K562 (cell line): ENCODE measurements around the gene PCED1B. TPM values are rescaled to one million over a fixed set of nuclear protein-coding genes. Genes with fewer than 3 reads are reported as not detected.
A peak's percentile ranks its signal among the peaks of the same experiment; 100 is the strongest.

Source experiments
- LEF1 ChIP-seq: fragments of 450-650 bp; IDR thresholded peaks from 2 replicates; pipeline ENCODE4 v1.6.1; 2016; ENCODE audit warnings: mild to moderate bottlenecking
- MXI1 ChIP-seq: IDR thresholded peaks from 2 replicates; pipeline ENCODE4 v1.6.1; 2011; ENCODE audit warnings: low read depth, mild to moderate bottlenecking, improper control_type of control experiment, low read length
- ZNF354B ChIP-seq: fragments of 250-450 bp; sonication (Bioruptor Pico); IDR thresholded peaks from 2 replicates; pipeline ENCODE4 v1.4.0; 2020
- ZNF77 ChIP-seq: fragments of 250-450 bp; sonication (Bioruptor Pico); IDR thresholded peaks from 2 replicates; pipeline ENCODE4 v1.5.0; 2020
- polyA plus RNA-seq, 8 experiments: library from polyadenylated mRNA; depleted of rRNA in 4 of 8; stranded (reverse) in 5 of 8; unstranded in 3 of 8; fragments of >200 nt; fragmentation: Nextera tagmentation in 2 of 8; fragmentation: Illumina TruSeq in 1 of 8; extraction: Ambion mirVana in 2 of 8; extraction: Trizol in 1 of 8; gene quantifications; 2 replicates each; pipeline versions ENCODE4 v1.2.1 to v1.2.3, GENCODE V29; 2011 to 2014; ENCODE audit warnings: inconsistent platforms in 1 of 8, missing spikeins in 1 of 8
- total RNA-seq, 7 experiments: library from RNA; depleted of rRNA in 6 of 7; stranded (reverse); fragments of >200 nt in 6 of 7; fragmentation: Illumina TruSeq in 2 of 7; extraction: Trizol in 2 of 7; gene quantifications; 2 replicates each; pipeline versions ENCODE4 v1.2.1 to v1.2.3, GENCODE V29; 2011 to 2021; ENCODE audit warnings: low replicate concordance in 1 of 7
- TF ChIP-seq, protein P1 (sequence below): fragments of 450-650 bp; IDR thresholded peaks from 2 replicates; pipeline ENCODE4 v1.6.1; 2016; ENCODE audit warnings: mild to moderate bottlenecking, moderate library complexity
- TF ChIP-seq, protein P2 (sequence below): fragments of 450-650 bp; IDR thresholded peaks from 2 replicates; pipeline ENCODE4 v1.6.1; 2018; ENCODE audit warnings: mild to moderate bottlenecking, low read depth; ENCODE audit not compliant: partially characterized antibody
- TF ChIP-seq, protein P3 (sequence below), 2 experiments: fragments of 450-650 bp; formaldehyde crosslinking in 1 of 2; IDR thresholded peaks; 2 replicates each; pipeline versions ENCODE4 v1.4.0 to v1.6.1; 2014 to 2020; ENCODE audit warnings: mild to moderate bottlenecking in 2 of 2, borderline replicate concordance in 1 of 2, low read depth in 1 of 2

The PCED1B gene
- total and polyA plus RNA-seq, 9 of the 15 experiments (the other 6 are each of a cell fraction or from before 2014, with no cell fraction given) = 1.2 to 9.3 (median 2.5) TPM

DNA sequence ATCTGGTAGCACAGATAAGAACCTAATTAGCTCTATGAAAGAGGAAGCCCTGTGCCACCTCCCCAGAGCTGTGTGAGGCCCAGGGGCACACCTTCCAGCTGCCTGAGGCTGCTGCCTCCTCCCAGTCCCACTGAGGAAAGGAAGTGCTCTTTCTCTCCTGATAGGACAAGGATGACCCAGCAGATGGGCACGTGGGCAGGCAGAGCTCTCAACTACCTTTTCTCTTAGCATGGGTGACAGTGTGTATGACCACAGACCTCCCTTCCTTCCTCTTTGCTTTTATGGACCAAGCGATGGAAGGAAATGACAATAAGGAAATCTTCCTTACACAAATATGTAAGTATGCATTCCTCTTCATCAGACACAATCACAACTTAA is 127.9 kb downstream of the PCED1B start (continued):
- TF ChIP-seq, protein P1, sequence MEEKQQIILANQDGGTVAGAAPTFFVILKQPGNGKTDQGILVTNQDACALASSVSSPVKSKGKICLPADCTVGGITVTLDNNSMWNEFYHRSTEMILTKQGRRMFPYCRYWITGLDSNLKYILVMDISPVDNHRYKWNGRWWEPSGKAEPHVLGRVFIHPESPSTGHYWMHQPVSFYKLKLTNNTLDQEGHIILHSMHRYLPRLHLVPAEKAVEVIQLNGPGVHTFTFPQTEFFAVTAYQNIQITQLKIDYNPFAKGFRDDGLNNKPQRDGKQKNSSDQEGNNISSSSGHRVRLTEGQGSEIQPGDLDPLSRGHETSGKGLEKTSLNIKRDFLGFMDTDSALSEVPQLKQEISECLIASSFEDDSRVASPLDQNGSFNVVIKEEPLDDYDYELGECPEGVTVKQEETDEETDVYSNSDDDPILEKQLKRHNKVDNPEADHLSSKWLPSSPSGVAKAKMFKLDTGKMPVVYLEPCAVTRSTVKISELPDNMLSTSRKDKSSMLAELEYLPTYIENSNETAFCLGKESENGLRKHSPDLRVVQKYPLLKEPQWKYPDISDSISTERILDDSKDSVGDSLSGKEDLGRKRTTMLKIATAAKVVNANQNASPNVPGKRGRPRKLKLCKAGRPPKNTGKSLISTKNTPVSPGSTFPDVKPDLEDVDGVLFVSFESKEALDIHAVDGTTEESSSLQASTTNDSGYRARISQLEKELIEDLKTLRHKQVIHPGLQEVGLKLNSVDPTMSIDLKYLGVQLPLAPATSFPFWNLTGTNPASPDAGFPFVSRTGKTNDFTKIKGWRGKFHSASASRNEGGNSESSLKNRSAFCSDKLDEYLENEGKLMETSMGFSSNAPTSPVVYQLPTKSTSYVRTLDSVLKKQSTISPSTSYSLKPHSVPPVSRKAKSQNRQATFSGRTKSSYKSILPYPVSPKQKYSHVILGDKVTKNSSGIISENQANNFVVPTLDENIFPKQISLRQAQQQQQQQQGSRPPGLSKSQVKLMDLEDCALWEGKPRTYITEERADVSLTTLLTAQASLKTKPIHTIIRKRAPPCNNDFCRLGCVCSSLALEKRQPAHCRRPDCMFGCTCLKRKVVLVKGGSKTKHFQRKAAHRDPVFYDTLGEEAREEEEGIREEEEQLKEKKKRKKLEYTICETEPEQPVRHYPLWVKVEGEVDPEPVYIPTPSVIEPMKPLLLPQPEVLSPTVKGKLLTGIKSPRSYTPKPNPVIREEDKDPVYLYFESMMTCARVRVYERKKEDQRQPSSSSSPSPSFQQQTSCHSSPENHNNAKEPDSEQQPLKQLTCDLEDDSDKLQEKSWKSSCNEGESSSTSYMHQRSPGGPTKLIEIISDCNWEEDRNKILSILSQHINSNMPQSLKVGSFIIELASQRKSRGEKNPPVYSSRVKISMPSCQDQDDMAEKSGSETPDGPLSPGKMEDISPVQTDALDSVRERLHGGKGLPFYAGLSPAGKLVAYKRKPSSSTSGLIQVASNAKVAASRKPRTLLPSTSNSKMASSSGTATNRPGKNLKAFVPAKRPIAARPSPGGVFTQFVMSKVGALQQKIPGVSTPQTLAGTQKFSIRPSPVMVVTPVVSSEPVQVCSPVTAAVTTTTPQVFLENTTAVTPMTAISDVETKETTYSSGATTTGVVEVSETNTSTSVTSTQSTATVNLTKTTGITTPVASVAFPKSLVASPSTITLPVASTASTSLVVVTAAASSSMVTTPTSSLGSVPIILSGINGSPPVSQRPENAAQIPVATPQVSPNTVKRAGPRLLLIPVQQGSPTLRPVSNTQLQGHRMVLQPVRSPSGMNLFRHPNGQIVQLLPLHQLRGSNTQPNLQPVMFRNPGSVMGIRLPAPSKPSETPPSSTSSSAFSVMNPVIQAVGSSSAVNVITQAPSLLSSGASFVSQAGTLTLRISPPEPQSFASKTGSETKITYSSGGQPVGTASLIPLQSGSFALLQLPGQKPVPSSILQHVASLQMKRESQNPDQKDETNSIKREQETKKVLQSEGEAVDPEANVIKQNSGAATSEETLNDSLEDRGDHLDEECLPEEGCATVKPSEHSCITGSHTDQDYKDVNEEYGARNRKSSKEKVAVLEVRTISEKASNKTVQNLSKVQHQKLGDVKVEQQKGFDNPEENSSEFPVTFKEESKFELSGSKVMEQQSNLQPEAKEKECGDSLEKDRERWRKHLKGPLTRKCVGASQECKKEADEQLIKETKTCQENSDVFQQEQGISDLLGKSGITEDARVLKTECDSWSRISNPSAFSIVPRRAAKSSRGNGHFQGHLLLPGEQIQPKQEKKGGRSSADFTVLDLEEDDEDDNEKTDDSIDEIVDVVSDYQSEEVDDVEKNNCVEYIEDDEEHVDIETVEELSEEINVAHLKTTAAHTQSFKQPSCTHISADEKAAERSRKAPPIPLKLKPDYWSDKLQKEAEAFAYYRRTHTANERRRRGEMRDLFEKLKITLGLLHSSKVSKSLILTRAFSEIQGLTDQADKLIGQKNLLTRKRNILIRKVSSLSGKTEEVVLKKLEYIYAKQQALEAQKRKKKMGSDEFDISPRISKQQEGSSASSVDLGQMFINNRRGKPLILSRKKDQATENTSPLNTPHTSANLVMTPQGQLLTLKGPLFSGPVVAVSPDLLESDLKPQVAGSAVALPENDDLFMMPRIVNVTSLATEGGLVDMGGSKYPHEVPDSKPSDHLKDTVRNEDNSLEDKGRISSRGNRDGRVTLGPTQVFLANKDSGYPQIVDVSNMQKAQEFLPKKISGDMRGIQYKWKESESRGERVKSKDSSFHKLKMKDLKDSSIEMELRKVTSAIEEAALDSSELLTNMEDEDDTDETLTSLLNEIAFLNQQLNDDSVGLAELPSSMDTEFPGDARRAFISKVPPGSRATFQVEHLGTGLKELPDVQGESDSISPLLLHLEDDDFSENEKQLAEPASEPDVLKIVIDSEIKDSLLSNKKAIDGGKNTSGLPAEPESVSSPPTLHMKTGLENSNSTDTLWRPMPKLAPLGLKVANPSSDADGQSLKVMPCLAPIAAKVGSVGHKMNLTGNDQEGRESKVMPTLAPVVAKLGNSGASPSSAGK = peak; percentile 30
- no peak for TF ChIP-seq ZNF77 (CRISPR knock-in tag)
- TF ChIP-seq LEF1 = no peak
- TF ChIP-seq, protein P2, sequence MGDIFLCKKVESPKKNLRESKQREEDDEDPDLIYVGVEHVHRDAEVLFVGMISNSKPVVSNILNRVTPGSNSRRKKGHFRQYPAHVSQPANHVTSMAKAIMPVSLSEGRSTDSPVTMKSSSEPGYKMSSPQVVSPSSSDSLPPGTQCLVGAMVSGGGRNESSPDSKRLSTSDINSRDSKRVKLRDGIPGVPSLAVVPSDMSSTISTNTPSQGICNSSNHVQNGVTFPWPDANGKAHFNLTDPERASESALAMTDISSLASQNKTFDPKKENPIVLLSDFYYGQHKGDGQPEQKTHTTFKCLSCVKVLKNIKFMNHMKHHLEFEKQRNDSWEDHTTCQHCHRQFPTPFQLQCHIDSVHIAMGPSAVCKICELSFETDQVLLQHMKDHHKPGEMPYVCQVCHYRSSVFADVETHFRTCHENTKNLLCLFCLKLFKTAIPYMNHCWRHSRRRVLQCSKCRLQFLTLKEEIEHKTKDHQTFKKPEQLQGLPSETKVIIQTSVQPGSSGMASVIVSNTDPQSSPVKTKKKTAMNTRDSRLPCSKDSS = no peak
- TF ChIP-seq, protein P3, sequence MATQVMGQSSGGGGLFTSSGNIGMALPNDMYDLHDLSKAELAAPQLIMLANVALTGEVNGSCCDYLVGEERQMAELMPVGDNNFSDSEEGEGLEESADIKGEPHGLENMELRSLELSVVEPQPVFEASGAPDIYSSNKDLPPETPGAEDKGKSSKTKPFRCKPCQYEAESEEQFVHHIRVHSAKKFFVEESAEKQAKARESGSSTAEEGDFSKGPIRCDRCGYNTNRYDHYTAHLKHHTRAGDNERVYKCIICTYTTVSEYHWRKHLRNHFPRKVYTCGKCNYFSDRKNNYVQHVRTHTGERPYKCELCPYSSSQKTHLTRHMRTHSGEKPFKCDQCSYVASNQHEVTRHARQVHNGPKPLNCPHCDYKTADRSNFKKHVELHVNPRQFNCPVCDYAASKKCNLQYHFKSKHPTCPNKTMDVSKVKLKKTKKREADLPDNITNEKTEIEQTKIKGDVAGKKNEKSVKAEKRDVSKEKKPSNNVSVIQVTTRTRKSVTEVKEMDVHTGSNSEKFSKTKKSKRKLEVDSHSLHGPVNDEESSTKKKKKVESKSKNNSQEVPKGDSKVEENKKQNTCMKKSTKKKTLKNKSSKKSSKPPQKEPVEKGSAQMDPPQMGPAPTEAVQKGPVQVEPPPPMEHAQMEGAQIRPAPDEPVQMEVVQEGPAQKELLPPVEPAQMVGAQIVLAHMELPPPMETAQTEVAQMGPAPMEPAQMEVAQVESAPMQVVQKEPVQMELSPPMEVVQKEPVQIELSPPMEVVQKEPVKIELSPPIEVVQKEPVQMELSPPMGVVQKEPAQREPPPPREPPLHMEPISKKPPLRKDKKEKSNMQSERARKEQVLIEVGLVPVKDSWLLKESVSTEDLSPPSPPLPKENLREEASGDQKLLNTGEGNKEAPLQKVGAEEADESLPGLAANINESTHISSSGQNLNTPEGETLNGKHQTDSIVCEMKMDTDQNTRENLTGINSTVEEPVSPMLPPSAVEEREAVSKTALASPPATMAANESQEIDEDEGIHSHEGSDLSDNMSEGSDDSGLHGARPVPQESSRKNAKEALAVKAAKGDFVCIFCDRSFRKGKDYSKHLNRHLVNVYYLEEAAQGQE (IDR thresholded peaks at IDR 0.05; ENCODE audit: borderline replicate concordance) = peak; percentile 15; the same call in 1 of the 2 replicates
- TF ChIP-seq, protein P3 (CRISPR knock-in tag; IDR thresholded peaks at IDR 0.05; ENCODE audit: low read depth) = no peak
- TF ChIP-seq ZNF354B = no peak
- no peak for TF ChIP-seq MXI1
